ENCODE measurements around the gene TNFSF11.
A peak's percentile ranks its signal among the peaks of the same experiment; 100 is the strongest.
"Not testable (repeated sequence)": the region's sequence is repeated elsewhere in the genome, so short reads cannot be mapped to it uniquely, and the experiment has no call there.

TNFSF11 gene

GRCh38 chr13:42560320-42560719, 13.6 kb upstream of the TNFSF11 start:
- DNase-seq (ENCODE audit: low spot score) = not testable (repeated sequence)

GRCh38 chr13:42561752-42562467, 12.0 kb upstream of the TNFSF11 start:
- peak; percentile 10 for DNase-seq (ENCODE audit: low spot score)

GRCh38 chr13:42567906-42568305, 6.0 kb upstream of the TNFSF11 start:
- no peak for DNase-seq (ENCODE audit: low spot score)

- DNase-seq (ENCODE audit: low spot score) = no peak
These were observed 4.2 kb upstream of the TNFSF11 start for GRCh38 chr13:42569576-42570344.

- DNase-seq (ENCODE audit: low spot score) = no peak
These were observed 2.1 kb upstream of the TNFSF11 start for GRCh38 chr13:42571895-42572294.

GRCh38 chr13:42574435-42575311, 721 bp downstream of the TNFSF11 start:
- DNase-seq (ENCODE audit: low spot score) = no peak

GRCh38 chr13:42575938-42576337, 2.0 kb downstream of the TNFSF11 start:
- no peak for DNase-seq (ENCODE audit: low spot score)

GRCh38 chr13:42577538-42577937, 3.6 kb downstream of the TNFSF11 start:
- DNase-seq (ENCODE audit: low spot score) = no peak

GRCh38 chr13:42580644-42581043, 6.7 kb downstream of the TNFSF11 start:
- no peak for DNase-seq (ENCODE audit: low spot score)

GRCh38 chr13:42581427-42581826, 7.5 kb downstream of the TNFSF11 start:
- DNase-seq (ENCODE audit: low spot score) = no peak

GRCh38 chr13:42591602-42592001, 17.6 kb downstream of the TNFSF11 start:
- no peak for DNase-seq (ENCODE audit: low spot score)

- DNase-seq (ENCODE audit: low spot score) = no peak
These were observed 19.3 kb downstream of the TNFSF11 start for GRCh38 chr13:42592915-42593900.

GRCh38 chr13:42594481-42595252, 20.7 kb downstream of the TNFSF11 start:
- DNase-seq (ENCODE audit: low spot score) = peak; percentile 69

- DNase-seq (ENCODE audit: low spot score) = no peak
These were observed 21.3 kb downstream of the TNFSF11 start for GRCh38 chr13:42595253-42595571.

- no peak for DNase-seq (ENCODE audit: low spot score)
These were observed 23.6 kb downstream of the TNFSF11 start for GRCh38 chr13:42597505-42597904.

- DNase-seq (ENCODE audit: low spot score) = no peak
These were observed 27.0 kb downstream of the TNFSF11 start for GRCh38 chr13:42600943-42601342.

GRCh38 chr13:42602906-42603305, 29.0 kb downstream of the TNFSF11 start:
- no peak for DNase-seq (ENCODE audit: low spot score)

GRCh38 chr13:42603571-42603970, 29.6 kb downstream of the TNFSF11 start:
- DNase-seq (ENCODE audit: low spot score) = no peak

GRCh38 chr13:42607546-42607945, 33.6 kb downstream of the TNFSF11 start:
- no peak for DNase-seq (ENCODE audit: low spot score)

GRCh38 chr13:42610649-42611048, 36.7 kb downstream of the TNFSF11 start:
- DNase-seq (ENCODE audit: low spot score) = no peak

Data from pons (tissue), 1 donor.